Smooth muscle cell (in vitro differentiated cells): Measurements from ENCODE around the gene SLC27A6. TPM values are rescaled to one million over a fixed set of nuclear protein-coding genes. Genes with fewer than 3 reads are reported as not detected.

ENCODE experiments used
- DNase-seq: peaks from one replicate; lab custom pipeline; 2025; ENCODE audit not compliant: unreplicated experiment; lab: John Stamatoyannopoulos, UW
- H2AFZ ChIP-seq: fragments of 200-600 bp; sonication (generic); 2 replicates; pipeline ENCODE4 v1.6.0; 2016; ENCODE audit warnings: antibody characterized with exemption, low read depth, mild to moderate bottlenecking
- H3F3A ChIP-seq: fragments of 200-600 bp; sonication (generic); 2 replicates; pipeline ENCODE4 v1.6.0; 2017; ENCODE audit warnings: antibody characterized with exemption, low read depth
- H3K27ac ChIP-seq: fragments of 200-600 bp; sonication (generic); 2 replicates; pipeline ENCODE4 v1.5.1; 2016; ENCODE audit warnings: low read depth, mild to moderate bottlenecking
- H3K27me3 ChIP-seq: fragments of 200-600 bp; sonication (generic); 2 replicates; pipeline ENCODE4 v1.6.1; 2016; ENCODE audit warnings: low read depth, mild to moderate bottlenecking
- H3K36me3 ChIP-seq: fragments of 200-600 bp; sonication (generic); 2 replicates; pipeline ENCODE4 v1.5.1; 2016; ENCODE audit warnings: low read depth
- H3K4me1 ChIP-seq: fragments of 200-600 bp; sonication (generic); 2 replicates; pipeline ENCODE4 v1.5.1; 2016; ENCODE audit warnings: low read depth
- H3K4me2 ChIP-seq: fragments of 200-600 bp; sonication (generic); 2 replicates; pipeline ENCODE4 v1.6.0; 2016; ENCODE audit warnings: mild to moderate bottlenecking
- H3K4me3 ChIP-seq: fragments of 200-600 bp; sonication (generic); 2 replicates; pipeline ENCODE4 v1.5.1; 2016; ENCODE audit warnings: mild to moderate bottlenecking
- H3K79me2 ChIP-seq: fragments of 200-600 bp; sonication (generic); 2 replicates; pipeline ENCODE4 v1.6.0; 2016; ENCODE audit warnings: low read depth, mild to moderate bottlenecking
- H3K9ac ChIP-seq: fragments of 200-600 bp; sonication (generic); 2 replicates; pipeline ENCODE4 v1.6.0; 2016; ENCODE audit warnings: low read depth
- H3K9me3 ChIP-seq: fragments of 200-600 bp; sonication (generic); replicated peaks from 2 replicates; pipeline ENCODE4 v1.5.1; 2016; ENCODE audit warnings: low read depth
- H4K20me1 ChIP-seq: fragments of 200-600 bp; sonication (generic); 2 replicates; pipeline ENCODE4 v1.6.0; 2016; ENCODE audit warnings: low read depth
- WGBS: methylation state at CpG from one replicate; pipeline ENCODE4 v1.1.7; 2016; ENCODE audit warnings: low lambda C conversion rate; 5-methylcytosine and 5-hydroxymethylcytosine counted together
- polyA plus RNA-seq: library from polyadenylated mRNA; unstranded; fragments of >200 nt; fragmentation: Nextera tagmentation; extraction: Ambion mirVana; gene quantifications from 2 replicates; pipeline ENCODE4 v1.2.1, GENCODE V29; 2016
- total RNA-seq: library from RNA; depleted of rRNA; stranded (reverse); fragments of >200 nt; gene quantifications from 2 replicates; pipeline ENCODE4 v1.2.3, GENCODE V29; 2014
- TF ChIP-seq, protein P1 (sequence below): fragments of 200-600 bp; sonication (generic); IDR thresholded peaks from 2 replicates; pipeline ENCODE4 v1.5.1; 2017; ENCODE audit warnings: borderline replicate concordance, mild to moderate bottlenecking, antibody characterized with exemption; ENCODE audit not compliant: insufficient read depth, poor library complexity, severe bottlenecking

Gene SLC27A6
- total and polyA plus RNA-seq, 2 experiments from 2014 or later = 0.49 to 2.4 TPM

DNA sequence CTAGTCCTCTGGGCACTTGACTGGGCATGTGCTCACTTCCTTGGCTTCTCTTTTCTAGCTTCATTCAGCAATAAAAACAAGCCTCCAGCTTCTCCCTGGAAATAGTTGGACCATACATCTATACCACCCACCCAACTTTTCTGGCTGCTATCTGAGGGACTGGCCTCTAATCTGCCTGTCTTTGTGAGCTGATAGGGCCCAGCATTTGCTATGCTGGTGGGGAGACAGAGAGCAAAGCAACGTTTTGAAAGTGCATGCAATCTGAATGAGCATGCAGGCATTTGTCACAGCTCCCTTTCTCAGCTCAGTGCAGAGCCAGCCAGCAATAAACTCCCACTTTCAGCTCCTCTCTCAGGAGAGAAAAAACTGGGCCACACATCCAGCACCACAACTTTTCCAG, 78.6 kb downstream of the SLC27A6 start:
- Histone ChIP-seq H3K27ac (no peak overlapping the region), H4K20me1 (no peaks in the 10 kb centered on the region), H3K36me3 (no peaks in the 10 kb centered on the region), H3K4me2 (no peak overlapping the region), H3K4me3 (no peak overlapping the region), H3K9me3 (peaks cover 9% of the 10 kb centered on the region), H3K9ac (no peak overlapping the region), H3K79me2 (no peaks in the 10 kb centered on the region), H3K27me3 (no peaks in the 10 kb centered on the region), H2AFZ (no peak overlapping the region), H3K4me1 (no peaks in the 10 kb centered on the region), H3F3A (no peaks in the 10 kb centered on the region)
- TF ChIP-seq, protein P1, sequence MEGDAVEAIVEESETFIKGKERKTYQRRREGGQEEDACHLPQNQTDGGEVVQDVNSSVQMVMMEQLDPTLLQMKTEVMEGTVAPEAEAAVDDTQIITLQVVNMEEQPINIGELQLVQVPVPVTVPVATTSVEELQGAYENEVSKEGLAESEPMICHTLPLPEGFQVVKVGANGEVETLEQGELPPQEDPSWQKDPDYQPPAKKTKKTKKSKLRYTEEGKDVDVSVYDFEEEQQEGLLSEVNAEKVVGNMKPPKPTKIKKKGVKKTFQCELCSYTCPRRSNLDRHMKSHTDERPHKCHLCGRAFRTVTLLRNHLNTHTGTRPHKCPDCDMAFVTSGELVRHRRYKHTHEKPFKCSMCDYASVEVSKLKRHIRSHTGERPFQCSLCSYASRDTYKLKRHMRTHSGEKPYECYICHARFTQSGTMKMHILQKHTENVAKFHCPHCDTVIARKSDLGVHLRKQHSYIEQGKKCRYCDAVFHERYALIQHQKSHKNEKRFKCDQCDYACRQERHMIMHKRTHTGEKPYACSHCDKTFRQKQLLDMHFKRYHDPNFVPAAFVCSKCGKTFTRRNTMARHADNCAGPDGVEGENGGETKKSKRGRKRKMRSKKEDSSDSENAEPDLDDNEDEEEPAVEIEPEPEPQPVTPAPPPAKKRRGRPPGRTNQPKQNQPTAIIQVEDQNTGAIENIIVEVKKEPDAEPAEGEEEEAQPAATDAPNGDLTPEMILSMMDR = no peak
- DNase-seq = no peak
- 24% methylated on average over 1 of the region's 1 CpG for WGBS

DNA sequence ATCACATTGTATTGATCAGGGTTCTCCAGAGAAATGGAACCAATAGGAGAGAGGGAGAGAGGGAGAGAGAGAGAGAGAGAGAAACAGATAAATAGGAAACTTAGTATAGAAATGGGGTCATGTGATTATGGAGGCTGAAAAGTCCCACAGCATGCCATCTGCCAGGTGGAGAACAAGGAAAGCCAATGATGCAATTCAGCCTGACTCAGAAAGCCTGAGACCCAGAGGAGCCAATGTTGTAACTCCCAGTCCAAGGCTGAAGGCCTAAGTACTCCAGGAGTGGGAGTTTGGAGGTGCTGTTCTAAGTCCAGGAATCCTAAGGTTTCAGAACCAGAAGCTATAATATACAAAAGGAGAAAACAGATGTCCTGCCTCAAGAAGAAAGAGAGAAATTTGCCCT, 80.9 kb downstream of the SLC27A6 start:
- Histone ChIP-seq H3K9ac (no peak overlapping the region), H3K4me3 (no peak overlapping the region), H3K4me2 (no peak overlapping the region), H3K79me2 (no peaks in the 10 kb centered on the region), H3K4me1 (no peaks in the 10 kb centered on the region), H3F3A (no peaks in the 10 kb centered on the region), H3K36me3 (no peaks in the 10 kb centered on the region), H3K9me3 (peaks cover 9% of the 10 kb centered on the region), H3K27ac (no peak overlapping the region), H4K20me1 (no peaks in the 10 kb centered on the region), H2AFZ (no peak overlapping the region), H3K27me3 (no peaks in the 10 kb centered on the region)
- TF ChIP-seq, protein P1 = no peak
- DNase-seq = no peak

DNA sequence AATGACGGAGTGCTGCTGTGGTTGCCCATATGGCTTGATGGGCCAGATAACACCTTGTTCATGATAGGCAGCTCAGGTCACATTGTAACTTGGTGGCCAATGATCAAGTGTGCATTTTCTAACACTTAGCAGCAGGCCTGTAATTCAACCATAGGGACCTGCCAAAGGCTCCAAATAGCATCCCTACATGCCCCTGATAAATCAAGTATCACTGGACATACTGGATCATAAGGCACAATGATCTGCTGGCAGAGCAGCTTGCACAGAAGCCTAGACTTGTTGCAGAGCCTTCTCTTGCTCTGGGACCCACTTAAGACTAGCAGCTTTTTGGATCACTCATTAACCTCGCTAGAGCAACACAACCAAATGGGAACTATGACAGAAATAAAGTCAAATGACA, 83.2 kb downstream of the SLC27A6 start:
- Histone ChIP-seq H3K4me2 (no peak overlapping the region), H3K4me3 (no peak overlapping the region), H3F3A (no peaks in the 10 kb centered on the region), H3K9ac (no peak overlapping the region), H3K27me3 (no peaks in the 10 kb centered on the region), H3K9me3 (peaks cover 9% of the 10 kb centered on the region), H4K20me1 (no peaks in the 10 kb centered on the region), H3K4me1 (no peaks in the 10 kb centered on the region), H2AFZ (no peak overlapping the region), H3K36me3 (no peaks in the 10 kb centered on the region), H3K27ac (no peak overlapping the region), H3K79me2 (no peaks in the 10 kb centered on the region)
- DNase-seq = no peak
- WGBS = 43% methylated on average over 2 of the region's 2 CpGs
- TF ChIP-seq, protein P1 = no peak

DNA sequence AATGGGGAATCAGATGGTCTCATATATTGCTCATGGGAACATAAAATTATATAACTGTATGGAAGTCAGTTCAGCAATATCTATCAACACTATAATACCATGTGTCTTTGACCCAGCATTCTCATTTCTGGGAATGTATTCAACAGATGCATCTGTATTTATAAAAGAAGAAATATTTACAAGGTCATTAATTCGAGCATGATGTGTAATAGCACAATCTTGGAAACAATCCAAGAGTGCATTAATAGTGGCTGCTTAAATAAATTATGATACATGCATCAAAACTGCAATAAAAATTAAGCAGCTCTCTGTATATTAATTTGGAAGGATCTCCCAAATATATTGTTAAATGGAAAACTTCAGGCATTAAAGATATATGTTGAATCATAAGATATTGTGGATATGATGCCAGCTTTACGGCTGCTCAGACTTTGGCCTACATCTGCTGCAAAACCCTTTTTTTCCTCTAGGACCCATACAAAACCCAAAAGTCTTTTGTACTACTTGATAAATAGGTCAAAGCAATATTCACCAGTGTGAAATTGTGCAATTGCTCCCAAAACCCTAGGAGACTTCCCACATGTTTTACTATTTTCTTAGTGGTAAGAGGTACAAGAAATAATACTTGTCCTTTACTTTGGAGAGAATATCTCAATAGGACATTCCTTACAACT, 84.0 kb downstream of the SLC27A6 start:
- Histone ChIP-seq H3K79me2 (no peaks in the 10 kb centered on the region), H3K4me2 (no peak overlapping the region), H3K4me1 (no peaks in the 10 kb centered on the region), H3K9ac (no peak overlapping the region), H3K4me3 (no peak overlapping the region), H3K27me3 (no peaks in the 10 kb centered on the region), H3K36me3 (no peaks in the 10 kb centered on the region), H3F3A (no peaks in the 10 kb centered on the region), H2AFZ (no peak overlapping the region), H4K20me1 (no peaks in the 10 kb centered on the region), H3K27ac (no peak overlapping the region), H3K9me3 (peaks cover 9% of the 10 kb centered on the region)
- TF ChIP-seq, protein P1 = no peak
- WGBS = 86% methylated on average over 2 of the region's 2 CpGs
- DNase-seq = no peak
